OCI-LY3 (cell line): Measurements from ENCODE around the gene KDM5C.

Experiments
- H2AFZ ChIP-seq: fragments of 200-600, 300-600 bp; shearing (Covaris generic); 2 replicates; pipeline ENCODE4 v1.6.0; 2014; ENCODE audit warnings: antibody characterized with exemption, low read depth, low read length
- H3K27ac ChIP-seq: fragments of 200-600, 300-600 bp; sonication (generic); 2 replicates; pipeline ENCODE4 v1.5.1; 2014; ENCODE audit warnings: mild to moderate bottlenecking, low read length, moderate library complexity, mixed read lengths
- H3K27me3 ChIP-seq: fragments of 200-600, 300-600 bp; sonication (generic); 2 replicates; pipeline ENCODE4 v1.6.1; 2014; ENCODE audit warnings: low read depth, low read length, mixed read lengths
- H3K36me3 ChIP-seq: fragments of 200-600, 300-600 bp; sonication (generic); replicated peaks from 2 replicates; pipeline ENCODE3; 2014; ENCODE audit warnings: low read depth, low read length, mixed read lengths
- H3K4me1 ChIP-seq: fragments of 300-600, 200-600 bp; sonication (generic); 2 replicates; pipeline ENCODE4 v1.6.1; 2014; ENCODE audit warnings: low read length, mixed read lengths
- H3K4me2 ChIP-seq: fragments of 200-600, 300-600 bp; sonication (generic); 2 replicates; pipeline ENCODE4 v1.6.1; 2014; ENCODE audit warnings: low read length, mixed read lengths
- H3K4me3 ChIP-seq: fragments of 300-600, 200-600 bp; sonication (generic); 2 replicates; pipeline ENCODE4 v1.5.1; 2014; ENCODE audit warnings: antibody characterized with exemption, mild to moderate bottlenecking, low read length, moderate library complexity
- H3K79me2 ChIP-seq: fragments of 300-600, 200-600 bp; shearing (Covaris generic); 2 replicates; pipeline ENCODE4 v1.6.1; 2014; ENCODE audit warnings: mild to moderate bottlenecking, low read length, mixed read lengths
- H3K9ac ChIP-seq: fragments of 300-600, 200-600 bp; shearing (Covaris generic); 2 replicates; pipeline ENCODE4 v1.6.0; 2014; ENCODE audit warnings: mild to moderate bottlenecking, low read length, moderate library complexity
- H3K9me3 ChIP-seq: fragments of 200-600, 300-600 bp; shearing (Covaris generic); 2 replicates; pipeline ENCODE4 v1.6.1; 2014; ENCODE audit warnings: low read length, mixed read lengths; ENCODE audit not compliant: insufficient read depth
- H4K20me1 ChIP-seq: fragments of 200-600, 300-600 bp; sonication (generic); 2 replicates; pipeline ENCODE4 v1.6.1; 2016; ENCODE audit warnings: low read length, mixed read lengths; ENCODE audit not compliant: insufficient read depth
- CTCF ChIP-seq: fragments of 200-600, 300-600 bp; sonication (generic); IDR thresholded peaks from 2 replicates; pipeline ENCODE4 v1.5.1; 2014; ENCODE audit warnings: antibody characterized with exemption, low read length, low read depth
- EZH2phosphoT487 ChIP-seq: fragments of 200-600 bp; shearing (Covaris generic); IDR thresholded peaks from 2 replicates; pipeline ENCODE4 v1.6.1; 2018; ENCODE audit warnings: antibody characterized with exemption, mixed run types, low read depth

Gene KDM5C

GRCh38 chrX:53160297-53160983, 64.6 kb downstream of the KDM5C start:
- H3K27ac ChIP-seq, result no peak overlapping the region
- no peaks in the 10 kb centered on the region for H3K4me1 ChIP-seq
- no peaks in the 10 kb centered on the region for H3K27me3 ChIP-seq
- no peaks in the 10 kb centered on the region for H4K20me1 ChIP-seq
- no peaks in the 10 kb centered on the region for H3K9me3 ChIP-seq
- no peak overlapping the region for H2AFZ ChIP-seq
- no peak overlapping the region for H3K4me3 ChIP-seq
- no peak overlapping the region for H3K9ac ChIP-seq
- H3K36me3 ChIP-seq, result no peaks in the 10 kb centered on the region
- no peak for TF ChIP-seq EZH2phosphoT487
- TF ChIP-seq CTCF, result no peak
- no peaks in the 10 kb centered on the region for H3K79me2 ChIP-seq
- no peak overlapping the region for H3K4me2 ChIP-seq

GRCh38 chrX:53159184-53159583, 65.8 kb downstream of the KDM5C start:
- Histone ChIP-seq H3K4me1 (no peaks in the 10 kb centered on the region), H3K27ac (no peak overlapping the region), H3K27me3 (no peaks in the 10 kb centered on the region), H3K4me2 (no peak overlapping the region), H4K20me1 (no peaks in the 10 kb centered on the region), H3K79me2 (no peaks in the 10 kb centered on the region), H3K4me3 (no peak overlapping the region), H2AFZ (no peak overlapping the region), H3K9ac (no peak overlapping the region), H3K36me3 (no peaks in the 10 kb centered on the region), H3K9me3 (no peaks in the 10 kb centered on the region)
- TF ChIP-seq EZH2phosphoT487 (no peak), CTCF (no peak)

GRCh38 chrX:53156207-53156596, 68.8 kb downstream of the KDM5C start:
- Histone ChIP-seq H3K9ac (no peak overlapping the region), H3K27ac (no peak overlapping the region), H3K9me3 (no peaks in the 10 kb centered on the region), H3K79me2 (no peaks in the 10 kb centered on the region), H2AFZ (no peak overlapping the region), H3K27me3 (no peaks in the 10 kb centered on the region), H3K36me3 (no peaks in the 10 kb centered on the region), H4K20me1 (no peaks in the 10 kb centered on the region), H3K4me1 (no peaks in the 10 kb centered on the region), H3K4me2 (no peak overlapping the region), H3K4me3 (no peak overlapping the region)
- TF ChIP-seq CTCF, result no peak
- no peak for TF ChIP-seq EZH2phosphoT487

GRCh38 chrX:53155512-53156206, 69.3 kb downstream of the KDM5C start:
- Histone ChIP-seq H3K9ac (no peak overlapping the region), H3K79me2 (no peaks in the 10 kb centered on the region), H3K9me3 (no peaks in the 10 kb centered on the region), H3K27me3 (no peaks in the 10 kb centered on the region), H4K20me1 (no peaks in the 10 kb centered on the region), H2AFZ (no peak overlapping the region), H3K36me3 (no peaks in the 10 kb centered on the region), H3K4me1 (no peaks in the 10 kb centered on the region), H3K4me3 (no peak overlapping the region), H3K4me2 (no peak overlapping the region), H3K27ac (no peak overlapping the region)
- TF ChIP-seq EZH2phosphoT487, result no peak
- TF ChIP-seq CTCF, result no peak
